RWPE1 (cell line): ENCODE data around the gene DAD1.
"Not testable (repeated sequence)": the region's sequence is repeated elsewhere in the genome, so short reads cannot be mapped to it uniquely, and the experiment has no call there.

Experiments
- CTCF ChIA-PET: fragments of 350-600 bp; sonication (Branson Sonifier 250); formaldehyde crosslinking; extraction: SDS; loops from one replicate; lab custom pipeline; 2021; lab: Yijun Ruan, JAX
- POLR2A ChIA-PET: fragments of 400-600 bp; formaldehyde crosslinking; extraction: SDS; loops from one replicate; lab custom pipeline; 2020; ENCODE audit warnings: antibody characterized with exemption; ENCODE audit not compliant: low non-redundant PET; lab: Yijun Ruan, JAX
- DNase-seq: peaks from one replicate; pipeline ENCODE4 v3.0.0; 2012; ENCODE audit warnings: low spot score
- H3K27ac ChIP-seq: fragments of 450-650 bp; 2 replicates; pipeline ENCODE4 v1.5.1; 2017
- TF ChIP-seq, protein P1 (sequence below): fragments of 450-650 bp; conservative IDR thresholded peaks from 2 replicates; pipeline ENCODE4 v1.5.1; 2017; ENCODE audit warnings: low read depth, mild to moderate bottlenecking

Gene DAD1

DNA sequence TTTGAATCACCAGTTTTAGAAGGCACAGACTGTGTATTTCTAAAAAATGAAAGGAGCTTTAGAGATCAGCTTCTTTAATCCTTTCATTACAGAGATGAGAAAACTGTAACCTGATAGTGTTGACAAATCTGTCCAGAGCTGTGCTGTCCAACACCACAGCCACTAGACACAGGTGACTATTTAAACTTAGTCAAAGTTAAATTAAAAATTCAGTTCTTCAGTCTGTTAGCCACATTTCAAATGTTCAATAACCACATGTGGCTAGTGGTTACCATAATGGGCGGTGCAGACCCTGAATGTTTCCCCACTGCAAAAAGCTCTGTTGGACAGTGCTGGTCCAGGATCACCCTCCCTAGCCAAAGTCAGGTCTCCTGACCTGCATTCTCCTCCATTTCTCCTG lies 21.6 kb downstream of the DAD1 start:
- H3K27ac ChIP-seq, result no peak overlapping the region

DNA sequence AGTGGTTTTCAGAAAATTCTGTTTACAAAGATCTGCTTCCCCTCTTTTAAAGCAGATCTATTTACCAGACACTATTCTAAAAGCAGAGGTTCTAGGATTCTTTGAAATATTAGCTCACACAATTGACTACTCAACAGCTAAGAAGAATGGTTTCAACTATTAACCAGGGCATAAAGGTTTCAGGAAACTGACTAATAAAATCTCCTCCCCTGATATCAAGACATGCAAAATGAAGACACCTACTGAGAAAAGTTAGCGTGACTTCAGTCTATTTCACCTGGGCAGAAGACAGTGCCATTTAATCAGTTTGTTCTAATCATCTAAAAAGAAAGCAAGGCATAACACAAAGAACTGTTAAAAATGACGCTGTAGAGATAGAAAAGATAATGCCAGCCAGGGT lies 22.2 kb downstream of the DAD1 start:
- TF ChIP-seq, protein P1, sequence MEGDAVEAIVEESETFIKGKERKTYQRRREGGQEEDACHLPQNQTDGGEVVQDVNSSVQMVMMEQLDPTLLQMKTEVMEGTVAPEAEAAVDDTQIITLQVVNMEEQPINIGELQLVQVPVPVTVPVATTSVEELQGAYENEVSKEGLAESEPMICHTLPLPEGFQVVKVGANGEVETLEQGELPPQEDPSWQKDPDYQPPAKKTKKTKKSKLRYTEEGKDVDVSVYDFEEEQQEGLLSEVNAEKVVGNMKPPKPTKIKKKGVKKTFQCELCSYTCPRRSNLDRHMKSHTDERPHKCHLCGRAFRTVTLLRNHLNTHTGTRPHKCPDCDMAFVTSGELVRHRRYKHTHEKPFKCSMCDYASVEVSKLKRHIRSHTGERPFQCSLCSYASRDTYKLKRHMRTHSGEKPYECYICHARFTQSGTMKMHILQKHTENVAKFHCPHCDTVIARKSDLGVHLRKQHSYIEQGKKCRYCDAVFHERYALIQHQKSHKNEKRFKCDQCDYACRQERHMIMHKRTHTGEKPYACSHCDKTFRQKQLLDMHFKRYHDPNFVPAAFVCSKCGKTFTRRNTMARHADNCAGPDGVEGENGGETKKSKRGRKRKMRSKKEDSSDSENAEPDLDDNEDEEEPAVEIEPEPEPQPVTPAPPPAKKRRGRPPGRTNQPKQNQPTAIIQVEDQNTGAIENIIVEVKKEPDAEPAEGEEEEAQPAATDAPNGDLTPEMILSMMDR, result no peak
- DNase-seq, result no peak
- ChIA-PET POLR2A (no interaction called here), CTCF (no interaction called here)
- no peak overlapping the region for H3K27ac ChIP-seq

More for the DNA sequence above, 21.6 kb downstream of the DAD1 start:
- TF ChIP-seq, protein P1, result no peak
- CTCF ChIA-PET, result no interaction called here
- no peak for DNase-seq
- POLR2A ChIA-PET, result no interaction called here

DNA sequence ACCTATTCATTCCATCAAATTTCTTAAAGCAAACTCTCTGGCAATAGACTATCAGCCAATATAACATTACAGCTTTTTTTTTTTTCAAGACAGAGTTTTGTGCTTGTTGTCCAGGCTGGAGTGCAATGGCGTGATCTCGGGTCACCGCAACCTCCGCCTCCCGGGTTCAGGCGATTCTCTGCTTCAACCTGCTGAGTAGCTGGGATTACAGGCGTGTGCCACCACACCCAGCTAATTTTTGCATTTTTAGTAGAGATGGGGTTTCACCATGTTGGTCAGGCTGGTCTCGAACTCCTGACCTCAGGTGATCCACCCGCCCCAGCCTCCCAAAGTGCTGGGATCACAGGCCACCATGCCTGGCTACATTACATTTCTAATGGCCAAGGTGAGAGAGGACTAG lies 22.8 kb downstream of the DAD1 start:
- DNase-seq, POLR2A ChIA-PET, H3K27ac ChIP-seq: not testable (repeated sequence)
- CTCF ChIA-PET, result interaction anchor here (0.7 kb wide), 1 partner anchor 117 kb away, joined by 3 read pairs; no protein-coding TSS in a partner anchor

DNA sequence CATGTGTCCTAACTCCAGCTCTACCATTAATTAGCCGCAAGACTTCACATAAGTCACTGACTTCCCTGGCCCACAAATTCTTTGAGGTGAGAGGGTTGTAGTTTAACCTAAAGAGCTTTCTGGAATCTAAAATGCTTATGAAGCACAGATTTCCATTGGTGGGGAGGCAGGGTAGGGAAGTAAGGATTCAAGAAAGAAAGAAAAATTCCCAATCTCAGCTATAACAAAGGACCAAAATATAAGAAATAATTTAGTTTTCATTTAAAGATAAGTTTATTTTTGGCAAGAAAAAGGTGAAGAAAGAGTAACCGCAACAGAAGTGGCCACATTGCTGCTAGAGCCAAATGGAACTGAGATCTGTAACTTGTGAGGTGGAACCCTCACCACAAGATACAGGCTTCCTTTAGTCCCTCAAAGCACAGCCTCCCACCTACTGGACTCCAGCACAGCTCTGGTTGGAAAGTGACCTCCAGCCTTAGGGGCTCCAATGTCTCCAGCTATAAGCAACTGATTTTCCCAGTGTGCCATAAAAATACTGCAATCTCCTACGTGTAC lies 23.6 kb downstream of the DAD1 start:
- TF ChIP-seq, protein P1, result no peak
- H3K27ac ChIP-seq, result no peak overlapping the region
- ChIA-PET CTCF (interaction anchor here (0.5 to 0.7 kb wide), 4 partner anchors 9 to 198 kb away, joined by 3 read pairs; no protein-coding TSS in a partner anchor), POLR2A (no interaction called here)
- no peak for DNase-seq

DNA sequence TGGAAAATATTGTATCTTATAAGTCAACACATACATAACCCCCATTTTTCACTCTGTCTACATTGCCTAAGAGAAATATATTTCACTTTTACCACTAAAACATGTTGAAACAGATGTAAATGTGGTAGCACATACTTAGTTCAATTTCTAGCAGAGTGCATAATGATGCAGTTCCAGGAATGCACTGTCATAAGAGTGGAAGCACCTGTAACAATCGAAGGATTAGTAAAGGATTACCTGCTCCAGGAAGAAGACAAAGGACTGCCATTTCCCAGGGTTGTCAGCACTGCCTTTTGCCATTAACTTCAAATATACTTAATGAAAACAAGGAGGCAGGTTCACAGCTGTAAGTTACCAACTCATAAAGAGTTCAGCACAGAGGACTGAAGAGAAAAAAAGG lies 24.6 kb downstream of the DAD1 start:
- no peak for DNase-seq
- no peak overlapping the region for H3K27ac ChIP-seq
- POLR2A ChIA-PET, result no interaction called here
- CTCF ChIA-PET, result interaction anchor here (0.6 to 0.8 kb wide), 3 partner anchors 36 to 544 kb away, joined by 3 read pairs; no protein-coding TSS in a partner anchor
- TF ChIP-seq, protein P1, result no peak

DNA sequence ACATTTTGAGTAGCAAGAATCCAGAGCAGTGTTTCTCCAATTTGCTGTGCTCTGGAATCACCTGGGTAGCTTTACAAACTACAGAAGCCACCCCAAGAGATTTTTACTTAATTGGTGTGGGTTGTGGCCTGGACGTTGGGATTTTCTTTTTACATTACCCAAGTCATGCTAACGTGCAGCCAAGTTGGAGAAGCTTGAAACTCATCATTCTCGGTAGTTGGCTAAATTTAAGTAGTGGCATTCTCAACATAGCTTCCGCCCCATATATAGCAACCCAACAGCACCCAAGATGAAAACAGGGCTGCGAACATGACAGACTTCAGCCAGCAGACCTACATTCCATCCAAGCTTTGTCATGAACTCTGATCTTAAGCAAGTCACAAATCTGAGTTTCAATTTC lies 25.0 kb downstream of the DAD1 start:
- TF ChIP-seq, protein P1, result no peak

DNA sequence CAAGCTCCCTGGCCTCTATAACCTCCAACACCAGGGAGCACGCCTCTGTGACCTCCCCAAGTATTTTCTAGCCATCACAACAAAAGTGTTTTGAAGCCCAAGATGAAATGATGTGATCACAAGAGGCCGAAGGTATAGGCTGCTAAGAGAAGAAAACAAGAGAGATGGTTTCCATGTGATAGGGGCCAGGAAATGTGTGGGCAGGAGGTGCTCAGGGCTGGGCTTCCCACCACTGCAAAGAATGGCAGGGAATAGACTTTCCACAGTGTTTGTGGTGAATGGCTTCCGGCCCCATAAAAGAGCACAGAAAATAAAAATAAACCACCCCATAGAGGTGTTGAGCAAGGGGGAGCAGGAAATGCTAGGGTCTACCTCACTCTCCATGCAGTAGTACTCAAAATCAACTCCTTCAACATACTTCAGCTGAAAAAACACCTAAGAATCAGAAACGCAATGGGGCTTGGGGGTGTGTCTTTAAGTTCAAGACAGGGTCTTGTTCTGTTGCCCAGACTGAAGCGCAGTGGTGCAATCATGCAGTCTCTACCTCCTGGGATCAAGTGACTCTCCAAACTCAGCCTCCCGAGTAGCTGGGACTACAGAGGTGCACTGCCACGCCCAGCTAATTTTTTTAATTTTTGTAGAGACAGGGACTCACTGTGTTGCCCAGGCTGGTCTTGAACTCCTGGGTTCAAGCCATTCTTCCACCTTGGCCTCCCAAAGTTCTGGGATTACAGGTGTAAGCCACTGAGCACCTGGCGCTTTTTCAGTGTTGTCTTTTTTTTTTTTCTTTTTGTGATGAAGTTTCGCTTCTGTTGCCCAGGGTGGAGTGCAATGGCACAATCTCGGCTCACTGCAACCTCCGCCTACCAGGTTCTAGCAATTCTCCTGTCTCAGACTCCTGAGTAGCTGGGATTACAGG lies 27.1 kb downstream of the DAD1 start:
- ChIA-PET POLR2A (no interaction called here), CTCF (interaction anchor here (0.5 to 0.6 kb wide), 2 partner anchors 13 to 291 kb away, joined by 3 read pairs; no protein-coding TSS in a partner anchor)
- no peak for DNase-seq
- TF ChIP-seq, protein P1, result no peak
- no peak overlapping the region for H3K27ac ChIP-seq

More for the DNA sequence above, 25.0 kb downstream of the DAD1 start:
- ChIA-PET CTCF (interaction anchor here (0.6 to 0.8 kb wide), 3 partner anchors 83 to 545 kb away, joined by 3 to 4 read pairs (median 3); no protein-coding TSS in a partner anchor), POLR2A (no interaction called here)
- H3K27ac ChIP-seq, result no peak overlapping the region
- no peak for DNase-seq
